IPS-20b (cell line): Measurements from ENCODE around the gene PRKCA.
"Not testable (repeated sequence)": the region's sequence is repeated elsewhere in the genome, so short reads cannot be mapped to it uniquely, and the experiment has no call there.

Source experiments
- H3K27ac ChIP-seq: one replicate; pipeline ENCODE4 v1.5.1; 2013; ENCODE audit warnings: low read length
- H3K27me3 ChIP-seq: 2 replicates; pipeline ENCODE4 v1.6.1; 2013; ENCODE audit warnings: mild to moderate bottlenecking, low read length, inconsistent platforms; ENCODE audit not compliant: insufficient read depth
- H3K36me3 ChIP-seq: 2 replicates; pipeline ENCODE4 v1.6.1; 2013; ENCODE audit warnings: low read depth, mild to moderate bottlenecking, inconsistent platforms, low read length, moderate library complexity; ENCODE audit not compliant: insufficient read depth
- H3K4me1 ChIP-seq: 2 replicates; pipeline ENCODE4 v1.6.1; 2013; ENCODE audit warnings: mild to moderate bottlenecking, control low read depth, inconsistent platforms, low read length, moderate library complexity; ENCODE audit not compliant: insufficient read depth
- H3K4me3 ChIP-seq: 2 replicates; pipeline ENCODE4 v1.5.1; 2013; ENCODE audit warnings: mild to moderate bottlenecking, low read length, inconsistent platforms
- H3K9ac ChIP-seq: 2 replicates; pipeline ENCODE4 v1.6.1; 2013; ENCODE audit warnings: low read depth, mild to moderate bottlenecking, inconsistent platforms, low read length, moderate library complexity
- H3K9me3 ChIP-seq: 2 replicates; pipeline ENCODE4 v1.6.1; 2013; ENCODE audit warnings: mild to moderate bottlenecking, low read depth, low read length, inconsistent platforms; ENCODE audit not compliant: insufficient read depth

PRKCA gene

GRCh38 chr17:66619206-66619605 is 316.8 kb downstream of the PRKCA start:
- Histone ChIP-seq H3K4me1 (no peaks in the 10 kb centered on the region), H3K9ac (no peak overlapping the region), H3K9me3 (no peaks in the 10 kb centered on the region), H3K27ac (no peak overlapping the region), H3K27me3 (no peaks in the 10 kb centered on the region), H3K36me3 (no peaks in the 10 kb centered on the region), H3K4me3 (no peak overlapping the region)

- no peak overlapping the region for H3K9ac ChIP-seq
- H3K27me3 ChIP-seq = no peaks in the 10 kb centered on the region
Measured at GRCh38 chr17:66620528-66620927, 318.1 kb downstream of the PRKCA start.

GRCh38 chr17:66624630-66625029 is 322.2 kb downstream of the PRKCA start:
- not testable (repeated sequence) for H3K27ac ChIP-seq, H3K9ac ChIP-seq, H3K36me3 ChIP-seq, H3K27me3 ChIP-seq, H3K4me3 ChIP-seq, H3K9me3 ChIP-seq, H3K4me1 ChIP-seq

More at GRCh38 chr17:66620528-66620927, 318.1 kb downstream of the PRKCA start:
- no peak overlapping the region for H3K4me3 ChIP-seq
- no peaks in the 10 kb centered on the region for H3K9me3 ChIP-seq
- no peak overlapping the region for H3K27ac ChIP-seq
- H3K36me3 ChIP-seq = no peaks in the 10 kb centered on the region
- H3K4me1 ChIP-seq = no peaks in the 10 kb centered on the region

- H3K9ac ChIP-seq = no peak overlapping the region
- no peaks in the 10 kb centered on the region for H3K36me3 ChIP-seq
- H3K27me3 ChIP-seq = no peaks in the 10 kb centered on the region
- H3K27ac ChIP-seq = no peak overlapping the region
- no peaks in the 10 kb centered on the region for H3K9me3 ChIP-seq
- H3K4me1 ChIP-seq = no peaks in the 10 kb centered on the region
- H3K4me3 ChIP-seq = no peak overlapping the region
Measured at GRCh38 chr17:66625311-66625767, 322.9 kb downstream of the PRKCA start.

GRCh38 chr17:66627985-66628384 is 325.6 kb downstream of the PRKCA start:
- H3K36me3 ChIP-seq = no peaks in the 10 kb centered on the region
- no peak overlapping the region for H3K9ac ChIP-seq
- H3K4me3 ChIP-seq = no peak overlapping the region
- no peaks in the 10 kb centered on the region for H3K4me1 ChIP-seq
- H3K27ac ChIP-seq = no peak overlapping the region
- H3K27me3 ChIP-seq = no peaks in the 10 kb centered on the region
- H3K9me3 ChIP-seq = no peaks in the 10 kb centered on the region

DNA sequence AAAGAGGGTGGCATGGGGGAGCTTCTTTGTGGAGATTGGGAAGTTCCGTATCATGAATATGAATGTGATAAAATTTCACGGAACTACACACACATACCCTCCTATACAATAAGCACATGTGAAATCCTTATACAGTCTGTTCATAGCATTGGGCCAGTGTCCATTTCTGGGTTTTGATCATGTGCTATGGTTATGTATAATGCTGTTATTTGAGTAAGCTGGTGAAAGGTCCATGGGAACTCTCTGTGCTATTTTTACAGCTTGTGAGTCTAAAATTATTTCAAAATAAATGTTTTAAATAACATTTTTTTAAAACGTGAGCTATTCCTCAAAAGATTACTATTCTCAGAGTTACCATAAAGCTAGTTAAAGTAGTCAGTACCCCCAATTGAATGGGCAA is 327.3 kb downstream of the PRKCA start:
- H3K4me1 ChIP-seq = no peaks in the 10 kb centered on the region
- no peak overlapping the region for H3K4me3 ChIP-seq
- no peaks in the 10 kb centered on the region for H3K36me3 ChIP-seq
- no peak overlapping the region for H3K9ac ChIP-seq
- no peaks in the 10 kb centered on the region for H3K9me3 ChIP-seq
- no peaks in the 10 kb centered on the region for H3K27me3 ChIP-seq
- H3K27ac ChIP-seq = no peak overlapping the region

DNA sequence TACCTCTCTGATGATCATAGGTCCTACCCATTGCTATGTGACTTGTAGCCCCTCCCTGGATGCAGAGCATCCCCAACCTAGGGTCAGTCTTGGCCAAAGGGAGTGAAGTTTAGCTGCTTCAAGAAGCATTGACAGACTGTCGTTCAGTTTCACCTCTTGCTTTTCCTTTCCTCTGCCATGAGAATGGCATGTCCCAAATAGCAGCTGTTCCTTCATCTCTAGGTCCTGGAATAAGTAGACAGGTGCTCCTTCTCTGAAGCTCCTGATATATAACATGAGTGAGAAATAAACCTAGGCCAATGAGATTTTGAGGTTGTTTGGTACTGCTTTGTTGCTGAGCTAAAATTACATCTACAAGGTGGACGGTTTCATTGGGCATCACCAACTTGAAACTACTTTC is 328.0 kb downstream of the PRKCA start:
- H3K27ac ChIP-seq = no peak overlapping the region
- no peaks in the 10 kb centered on the region for H3K36me3 ChIP-seq
- no peaks in the 10 kb centered on the region for H3K9me3 ChIP-seq
- no peak overlapping the region for H3K4me3 ChIP-seq
- no peaks in the 10 kb centered on the region for H3K4me1 ChIP-seq
- no peak overlapping the region for H3K9ac ChIP-seq
- no peaks in the 10 kb centered on the region for H3K27me3 ChIP-seq

- Histone ChIP-seq H3K9ac (no peak overlapping the region), H3K4me3 (no peak overlapping the region), H3K36me3 (no peaks in the 10 kb centered on the region), H3K27ac (no peak overlapping the region), H3K27me3 (no peaks in the 10 kb centered on the region), H3K4me1 (no peaks in the 10 kb centered on the region), H3K9me3 (no peaks in the 10 kb centered on the region)
Measured at GRCh38 chr17:66630828-66631472, 328.5 kb downstream of the PRKCA start.

- Histone ChIP-seq H3K9ac (no peak overlapping the region), H3K4me3 (no peak overlapping the region), H3K4me1 (no peaks in the 10 kb centered on the region), H3K27ac (no peak overlapping the region), H3K9me3 (no peaks in the 10 kb centered on the region), H3K27me3 (no peaks in the 10 kb centered on the region), H3K36me3 (no peaks in the 10 kb centered on the region)
Measured at GRCh38 chr17:66632731-66633130, 330.3 kb downstream of the PRKCA start.

- no peak overlapping the region for H3K9ac ChIP-seq
- no peaks in the 10 kb centered on the region for H3K36me3 ChIP-seq
- no peak overlapping the region for H3K4me3 ChIP-seq
- H3K9me3 ChIP-seq = no peaks in the 10 kb centered on the region
- H3K4me1 ChIP-seq = no peaks in the 10 kb centered on the region
- no peak overlapping the region for H3K27ac ChIP-seq
- no peaks in the 10 kb centered on the region for H3K27me3 ChIP-seq
Measured at GRCh38 chr17:66633317-66633965, 331.0 kb downstream of the PRKCA start.

DNA sequence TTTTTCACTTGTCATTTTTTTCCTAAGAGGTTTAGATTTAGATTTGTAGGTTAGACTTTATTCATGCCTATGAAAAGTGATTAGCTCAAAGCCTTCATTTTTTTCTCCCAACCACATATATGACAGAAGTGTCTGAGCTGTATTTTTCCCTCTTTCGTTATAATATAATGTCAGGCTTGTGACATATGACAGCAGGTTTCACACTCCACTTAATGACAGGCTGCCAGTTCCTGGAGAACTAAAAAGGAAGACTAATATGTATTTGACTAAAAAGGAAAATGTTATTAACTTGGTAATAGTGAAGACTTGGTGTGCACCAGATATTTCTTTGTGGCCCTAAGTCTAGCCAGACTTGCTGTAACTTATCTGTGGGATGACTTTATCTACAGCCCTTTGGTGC is 331.8 kb downstream of the PRKCA start:
- Histone ChIP-seq H3K27me3 (no peaks in the 10 kb centered on the region), H3K27ac (no peak overlapping the region), H3K9ac (no peak overlapping the region), H3K4me3 (no peak overlapping the region), H3K9me3 (no peaks in the 10 kb centered on the region), H3K36me3 (no peaks in the 10 kb centered on the region), H3K4me1 (no peaks in the 10 kb centered on the region)

DNA sequence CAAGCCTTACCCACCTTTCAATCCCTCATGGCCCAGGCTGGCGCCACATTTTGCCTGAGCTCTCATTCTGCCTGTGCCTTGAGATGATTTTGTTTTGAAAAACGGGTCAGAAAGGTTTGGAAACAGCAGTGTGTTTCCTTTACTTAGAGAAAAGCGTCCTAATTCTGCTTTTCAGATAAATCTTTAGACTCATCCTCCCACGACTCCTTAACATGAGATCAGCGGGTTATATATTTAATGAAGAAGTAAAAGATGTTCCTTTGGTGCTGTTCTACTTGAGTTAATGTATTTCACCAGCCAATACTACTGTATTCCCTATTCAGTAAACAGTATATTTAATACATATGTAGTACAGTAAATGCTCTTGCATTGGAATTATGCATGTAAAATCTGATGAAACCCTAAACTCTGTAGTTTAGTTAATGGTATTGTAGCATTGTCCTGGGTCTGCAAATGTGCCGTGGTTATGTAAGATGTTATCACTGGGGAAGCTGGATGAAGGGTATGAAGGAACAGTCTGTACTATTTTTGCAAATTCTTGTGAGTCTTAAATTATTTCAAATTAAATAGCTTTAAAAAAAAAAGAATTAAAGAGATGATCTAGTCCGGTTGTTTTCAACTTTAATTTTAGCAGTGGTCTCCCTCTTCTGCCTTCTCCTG is 333.1 kb downstream of the PRKCA start:
- H3K4me3 ChIP-seq = no peak overlapping the region
- no peak overlapping the region for H3K9ac ChIP-seq
- H3K4me1 ChIP-seq = no peaks in the 10 kb centered on the region
- H3K27ac ChIP-seq = no peak overlapping the region
- no peaks in the 10 kb centered on the region for H3K36me3 ChIP-seq
- no peaks in the 10 kb centered on the region for H3K9me3 ChIP-seq
- H3K27me3 ChIP-seq = no peaks in the 10 kb centered on the region
